Ovary (tissue), 9 donors: ENCODE results near the gene SPPL2C. TPM values are rescaled to one million over a fixed set of nuclear protein-coding genes. Genes with fewer than 3 reads are reported as not detected.

Experiments
- DNase-seq, 5 donors: peaks; one replicate each; pipeline ENCODE4 v3.0.0-alpha.2; 2019 to 2020
- H3K27ac ChIP-seq, 2 donors: fragments of 200-600 bp; one replicate each; pipeline versions ENCODE4 v1.5.1 to v1.8.0; 2019 to 2022
- H3K27me3 ChIP-seq: fragments of 200-600 bp; one replicate; pipeline ENCODE4 v1.8.0; 2022
- H3K36me3 ChIP-seq: fragments of 200-600 bp; sonication (generic); one replicate; pipeline ENCODE4 v1.5.1; 2019
- H3K4me1 ChIP-seq: one replicate; pipeline ENCODE4 v1.8.1; 2013; ENCODE audit warnings: mild to moderate bottlenecking, moderate library complexity; ENCODE audit not compliant: insufficient read depth
- H3K4me3 ChIP-seq: fragments of 200-600 bp; sonication (generic); one replicate; pipeline ENCODE4 v1.5.1; 2017
- H3K9me3 ChIP-seq, 2 donors: fragments of 200-600 bp in 1 of 2; sonication (generic) in 1 of 2; one replicate each; pipeline versions ENCODE4 v1.5.1 to v1.8.1; 2013 to 2019; ENCODE audit warnings: mild to moderate bottlenecking in 1 of 2, moderate library complexity in 1 of 2
- CTCF ChIP-seq, 3 donors: fragments of 450-650 bp in 2 of 3; fragments of 200-600 bp in 1 of 3; IDR thresholded peaks; one replicate each; pipeline versions ENCODE4 v1.5.1 to v1.8.0; 2016 to 2022; ENCODE audit warnings: antibody characterized with exemption in 3 of 3, mild to moderate bottlenecking in 1 of 3
- EP300 ChIP-seq: sonication (generic); formaldehyde crosslinking; IDR thresholded peaks from one replicate; pipeline ENCODE4 v1.6.1; 2017; ENCODE audit warnings: antibody characterized with exemption
- POLR2A ChIP-seq: fragments of 450-650 bp; IDR thresholded peaks from one replicate; pipeline ENCODE4 v1.6.1; 2017; ENCODE audit warnings: antibody characterized with exemption, mild to moderate bottlenecking, moderate library complexity
- WGBS, 3 donors: extraction: QIAGEN DNeasy Blood & Tissue Kit in 1 of 3; methylation state at CpG; one replicate each; pipeline versions ENCODE4 v1.1.5 to v1.1.7; 2013 to 2017; 5-methylcytosine and 5-hydroxymethylcytosine counted together
- intact Hi-C, 4 donors: fragments of 100-400 bp; cut with DNase I; formaldehyde crosslinking; loops; one replicate each; pipeline versions ENCODE4 v1.11.0 to v1.15.1; 2022 to 2023
- polyA plus RNA-seq, 2 donors: library from polyadenylated mRNA; stranded (reverse); fragments of 200-250 nt in 1 of 2; fragments of 350-450 nt in 1 of 2; fragmentation: Illumina TruSeq in 1 of 2; extraction: RNeasy Lipid Tissue Mini Kit (QIAGEN cat#74804) in 1 of 2; gene quantifications; one replicate each; pipeline ENCODE4 v1.2.3, GENCODE V29; 2013 to 2014
- total RNA-seq, 7 donors: library from RNA; depleted of rRNA in 2 of 7; stranded (reverse); fragments of >200 nt in 2 of 7; fragmentation: NEBNext Ultra II Directional in 3 of 7; extraction: Animal tissue kit (Norgen Biotek cat#: 25700) in 3 of 7; gene quantifications; one replicate each; pipeline versions ENCODE4 v1.1.0 to v1.2.4, GENCODE V29; 2016 to 2023
- donor health status: DM: no; HTN: no; CAD: no; lungs with moderate emphysema.
- donor health status: DM: no; HTN: no; CAD: no.
- donor health status: Bipolar disorder and iron deficiency.
- donor health status: DM: yes; HTN: yes; CAD: no.
- donor health status: DM: no; HTN: no; CAD: no.
- donor health status: DM: yes; HTN: yes; CAD: no.

The SPPL2C gene
- total and polyA plus RNA-seq, 9 donors, result not detected

GRCh38 chr17:45874151-45874550 lies 29.5 kb downstream of the SPPL2C start:
- no peaks in the 10 kb centered on the region for H3K9me3 ChIP-seq
- H3K4me1 ChIP-seq, result peaks cover 5% of the 10 kb centered on the region
- no peak overlapping the region for H3K27ac ChIP-seq
- no peak for TF ChIP-seq CTCF (IDR thresholded peaks at IDR 0.05)
- no peak for TF ChIP-seq EP300
- TF ChIP-seq POLR2A, result no peak
- no peak for DNase-seq
- no peaks in the 10 kb centered on the region for H3K36me3 ChIP-seq
- intact Hi-C loops, result no loop called here
- no peaks in the 10 kb centered on the region for H3K27me3 ChIP-seq
- no peak overlapping the region for H3K4me3 ChIP-seq
- 74 to 79% (median 75%) methylated on average over 3 of the region's 3 CpGs for WGBS, 3 donors

GRCh38 chr17:45876539-45876938 lies 31.9 kb downstream of the SPPL2C start:
- Histone ChIP-seq H3K9me3 (no peaks in the 10 kb centered on the region), H3K27ac (no peak overlapping the region), H3K4me1 (no peaks in the 10 kb centered on the region), H3K27me3 (no peaks in the 10 kb centered on the region), H3K4me3 (no peak overlapping the region), H3K36me3 (no peaks in the 10 kb centered on the region)
- no peak for TF ChIP-seq CTCF (IDR thresholded peaks at IDR 0.05)
- no peak for TF ChIP-seq EP300
- TF ChIP-seq POLR2A, result no peak
- intact Hi-C loops, result no loop called here
- DNase-seq, result no peak
- WGBS, 3 donors, result 73 to 83% (median 78%) methylated on average over 3 of the region's 3 CpGs

GRCh38 chr17:45877467-45877866 lies 32.8 kb downstream of the SPPL2C start:
- no peak for TF ChIP-seq CTCF (IDR thresholded peaks at IDR 0.05)
- no peak for TF ChIP-seq EP300
- no peak for TF ChIP-seq POLR2A
- intact Hi-C loops, result no loop called here
- Histone ChIP-seq H3K27ac (no peak overlapping the region), H3K36me3 (no peaks in the 10 kb centered on the region), H3K4me3 (no peak overlapping the region), H3K4me1 (no peaks in the 10 kb centered on the region), H3K27me3 (no peaks in the 10 kb centered on the region), H3K9me3 (no peaks in the 10 kb centered on the region)
- DNase-seq, result no peak
- WGBS, 3 donors, result 58% methylated on average over 1 of the region's 1 CpG

GRCh38 chr17:45883063-45883462 lies 38.4 kb downstream of the SPPL2C start:
- Histone ChIP-seq H3K4me3 (no peak overlapping the region), H3K27ac (no peak overlapping the region), H3K9me3 (no peaks in the 10 kb centered on the region), H3K27me3 (no peaks in the 10 kb centered on the region), H3K4me1 (no peaks in the 10 kb centered on the region), H3K36me3 (no peaks in the 10 kb centered on the region)
- DNase-seq, result no peak
- intact Hi-C loops, result no loop called here
- no peak for TF ChIP-seq POLR2A
- TF ChIP-seq CTCF (IDR thresholded peaks at IDR 0.05), result no peak
- no peak for TF ChIP-seq EP300
- WGBS, 3 donors, result 90 to 95% (median 93%) methylated on average over 2 of the region's 2 CpGs

- Histone ChIP-seq H3K27me3 (no peaks in the 10 kb centered on the region), H3K4me1 (no peaks in the 10 kb centered on the region), H3K9me3 (no peaks in the 10 kb centered on the region), H3K4me3 (no peak overlapping the region), H3K27ac (no peak overlapping the region), H3K36me3 (no peaks in the 10 kb centered on the region)
- no peak for TF ChIP-seq POLR2A
- no peak for TF ChIP-seq EP300
- no peak for TF ChIP-seq CTCF (IDR thresholded peaks at IDR 0.05)
- intact Hi-C loops, result no loop called here
- WGBS, 3 donors, result 78 to 96% (median 89%) methylated on average over 2 of the region's 2 CpGs
- DNase-seq, result no peak
Observed at GRCh38 chr17:45886852-45887251, 42.2 kb downstream of the SPPL2C start.
